SH-SY5Y (cell line): ENCODE measurements around the gene PCED1B.

Source experiments
- GATA2 ChIP-seq: IDR thresholded peaks from 2 replicates; pipeline ENCODE4 v1.6.1; 2011; ENCODE audit warnings: mild to moderate bottlenecking, low read depth, low read length
- GATA3 ChIP-seq: IDR thresholded peaks from 2 replicates; pipeline ENCODE4 v1.6.1; 2011; ENCODE audit warnings: low read depth, mild to moderate bottlenecking, low read length, moderate library complexity

GRCh38 chr12:47082796-47083621 lies 3.6 kb downstream of the PCED1B start:
- TF ChIP-seq GATA2 (no peak), GATA3 (no peak)
